Astrocyte (in vitro differentiated cells and primary cell): ENCODE measurements around the gene PRIMPOL. TPM values are rescaled to one million over a fixed set of nuclear protein-coding genes. Genes with fewer than 3 reads are reported as not detected.

Experiments
- DNase-seq: peaks from one replicate; pipeline ENCODE4 v3.0.0-alpha.2; 2010; ENCODE audit warnings: low read depth
- FAIRE-seq: peaks from 2 replicates; lab custom pipeline; 2011; peaks lifted over from hg19 to GRCh38; lab: Jason Lieb, UNC
- H2AFZ ChIP-seq: 2 replicates; pipeline ENCODE4 v1.6.0; 2012; ENCODE audit warnings: low read depth, low read length, inconsistent platforms
- H3K27ac ChIP-seq: 2 replicates; pipeline ENCODE4 v1.5.1; 2011; ENCODE audit warnings: low read depth, low read length, inconsistent platforms
- H3K27me3 ChIP-seq: 2 replicates; pipeline ENCODE4 v1.6.0; 2011; ENCODE audit warnings: low read length, inconsistent platforms; ENCODE audit not compliant: insufficient read depth
- H3K36me3 ChIP-seq: 2 replicates; pipeline ENCODE4 v1.5.1; 2011; ENCODE audit warnings: low read length, inconsistent platforms; ENCODE audit not compliant: insufficient read depth
- H3K4me1 ChIP-seq: 2 replicates; pipeline ENCODE4 v1.5.1; 2011; ENCODE audit warnings: low read length, inconsistent platforms; ENCODE audit not compliant: insufficient read depth
- H3K4me2 ChIP-seq: 2 replicates; pipeline ENCODE4 v1.6.0; 2012; ENCODE audit warnings: low read length, inconsistent platforms
- H3K4me3 ChIP-seq: 2 replicates; pipeline ENCODE4 v1.5.1; 2011; ENCODE audit warnings: low read depth, mild to moderate bottlenecking, low read length, inconsistent platforms; ENCODE audit not compliant: insufficient read depth
- H3K79me2 ChIP-seq: 2 replicates; pipeline ENCODE4 v1.6.0; 2012; ENCODE audit warnings: mild to moderate bottlenecking, low read length, inconsistent platforms; ENCODE audit not compliant: insufficient read depth
- H3K9ac ChIP-seq: 2 replicates; pipeline ENCODE4 v1.6.0; 2012; ENCODE audit warnings: mild to moderate bottlenecking, low read length, inconsistent platforms
- H3K9me3 ChIP-seq: 2 replicates; pipeline ENCODE4 v1.5.1; 2012; ENCODE audit warnings: low read depth, mild to moderate bottlenecking, low read length, inconsistent platforms; ENCODE audit not compliant: insufficient read depth
- H4K20me1 ChIP-seq: 2 replicates; pipeline ENCODE4 v1.6.0; 2012; ENCODE audit warnings: low read length, inconsistent platforms; ENCODE audit not compliant: insufficient read depth
- H3K27ac Mint-ChIP-seq: one replicate; pipeline ENCODE4 v1.8.0; 2021; ENCODE audit warnings: mild to moderate bottlenecking, mixed read lengths; ENCODE audit not compliant: unreplicated experiment
- H3K27me3 Mint-ChIP-seq: one replicate; pipeline ENCODE4 v1.8.0; 2021; ENCODE audit warnings: low read depth, mixed read lengths; ENCODE audit not compliant: unreplicated experiment
- H3K36me3 Mint-ChIP-seq: one replicate; pipeline ENCODE4 v1.8.0; 2021; ENCODE audit warnings: low read depth, mixed read lengths; ENCODE audit not compliant: unreplicated experiment
- H3K4me1 Mint-ChIP-seq: one replicate; pipeline ENCODE4 v1.8.0; 2021; ENCODE audit warnings: low read depth, mixed read lengths; ENCODE audit not compliant: unreplicated experiment
- H3K4me3 Mint-ChIP-seq: one replicate; pipeline ENCODE4 v1.8.0; 2021; ENCODE audit warnings: mild to moderate bottlenecking, moderate library complexity, mixed read lengths; ENCODE audit not compliant: unreplicated experiment
- H3K9me3 Mint-ChIP-seq: one replicate; pipeline ENCODE4 v1.8.0; 2021; ENCODE audit warnings: mild to moderate bottlenecking, mixed read lengths; ENCODE audit not compliant: unreplicated experiment
- CTCF ChIP-seq: IDR thresholded peaks from 2 replicates; pipeline ENCODE4 v1.5.1; 2011; ENCODE audit warnings: low read depth, mild to moderate bottlenecking, inconsistent platforms, low read length, moderate library complexity; ENCODE audit not compliant: insufficient read depth
- EZH2 ChIP-seq: IDR thresholded peaks from 2 replicates; pipeline ENCODE4 v1.6.1; 2012; ENCODE audit warnings: mild to moderate bottlenecking, low read length, inconsistent platforms; ENCODE audit not compliant: insufficient read depth
- total RNA-seq: library from RNA; stranded (reverse); gene quantifications from 2 replicates; pipeline ENCODE4 v1.2.1, GENCODE V29; 2021

Gene PRIMPOL
- total RNA-seq, 1 donor from 2014 or later, result 6.5 TPM

- Histone ChIP-seq H3K4me2 (no peak overlapping the region), H3K27ac (no peak overlapping the region), H4K20me1 (peaks cover 18% of the 10 kb centered on the region), H3K27me3 (no peaks in the 10 kb centered on the region), H2AFZ (no peak overlapping the region), H3K4me3 (no peak overlapping the region), H3K9me3 (no peaks in the 10 kb centered on the region), H3K9ac (no peak overlapping the region), H3K79me2 (peaks cover 5% of the 10 kb centered on the region), H3K36me3 (peaks cover 70% of the 10 kb centered on the region), H3K4me1 (no peaks in the 10 kb centered on the region)
- Mint-ChIP-seq H3K9me3 (no peaks in the 10 kb centered on the region), H3K27ac (no peak overlapping the region), H3K27me3 (no peaks in the 10 kb centered on the region), H3K36me3 (peaks cover 25% of the 10 kb centered on the region), H3K4me1 (no peaks in the 10 kb centered on the region), H3K4me3 (no peak overlapping the region)
- FAIRE-seq (no peak), DNase-seq (no peak)
- TF ChIP-seq CTCF (no peak), EZH2 (no peak)
These were observed 16.7 kb upstream of the PRIMPOL start for GRCh38 chr4:184632842-184633241.

- Mint-ChIP-seq H3K27me3 (no peaks in the 10 kb centered on the region), H3K4me1 (no peaks in the 10 kb centered on the region), H3K27ac (no peak overlapping the region), H3K9me3 (no peaks in the 10 kb centered on the region), H3K36me3 (peaks cover 22% of the 10 kb centered on the region), H3K4me3 (no peak overlapping the region)
- peaks cover 29% of the 10 kb centered on the region for H4K20me1 ChIP-seq
- H3K79me2 ChIP-seq, result peaks cover 31% of the 10 kb centered on the region
- no peak overlapping the region for H2AFZ ChIP-seq
- DNase-seq, result no peak
- H3K4me2 ChIP-seq, result no peak overlapping the region
- H3K4me3 ChIP-seq, result no peak overlapping the region
- no peak for FAIRE-seq
- no peaks in the 10 kb centered on the region for H3K4me1 ChIP-seq
- H3K9me3 ChIP-seq, result no peaks in the 10 kb centered on the region
- no peak overlapping the region for H3K27ac ChIP-seq
- H3K36me3 ChIP-seq, result peaks cover 60% of the 10 kb centered on the region
- H3K27me3 ChIP-seq, result no peaks in the 10 kb centered on the region
- TF ChIP-seq CTCF (no peak), EZH2 (no peak)
- no peak overlapping the region for H3K9ac ChIP-seq
These were observed 14.2 kb upstream of the PRIMPOL start for GRCh38 chr4:184635381-184635780.

GRCh38 chr4:184636144-184636543 is 13.4 kb upstream of the PRIMPOL start:
- H3K79me2 ChIP-seq, result peaks cover 38% of the 10 kb centered on the region
- no peak for FAIRE-seq
- TF ChIP-seq CTCF (no peak), EZH2 (no peak)
- no peak overlapping the region for H3K4me3 ChIP-seq
- no peaks in the 10 kb centered on the region for H3K9me3 ChIP-seq
- H3K36me3 Mint-ChIP-seq, result peaks cover 22% of the 10 kb centered on the region
- no peak overlapping the region for H2AFZ ChIP-seq
- peaks cover 32% of the 10 kb centered on the region for H4K20me1 ChIP-seq
- no peaks in the 10 kb centered on the region for H3K4me1 ChIP-seq
- no peak overlapping the region for H3K4me2 ChIP-seq
- H3K27ac ChIP-seq, result no peak overlapping the region
- no peak overlapping the region for H3K4me3 Mint-ChIP-seq
- no peaks in the 10 kb centered on the region for H3K27me3 Mint-ChIP-seq
- no peak overlapping the region for H3K9ac ChIP-seq
- peaks cover 56% of the 10 kb centered on the region for H3K36me3 ChIP-seq
- no peak overlapping the region for H3K27ac Mint-ChIP-seq
- no peaks in the 10 kb centered on the region for H3K9me3 Mint-ChIP-seq
- H3K4me1 Mint-ChIP-seq, result no peaks in the 10 kb centered on the region
- no peaks in the 10 kb centered on the region for H3K27me3 ChIP-seq
- no peak for DNase-seq
